Mesendoderm (in vitro differentiated cells): ENCODE results near the gene LINGO3.
A peak's percentile ranks its signal among the peaks of the same experiment; 100 is the strongest.

Experiments used
- DNase-seq: peaks from one replicate; pipeline ENCODE4 v3.0.0; 2013
- H2AK5ac ChIP-seq: 2 replicates; pipeline ENCODE4 v1.6.1; 2013; ENCODE audit warnings: low read length, inconsistent platforms
- H2BK120ac ChIP-seq: 2 replicates; pipeline ENCODE4 v1.6.1; 2013; ENCODE audit warnings: low read depth, mild to moderate bottlenecking, low read length, moderate library complexity, mixed read lengths
- H2BK15ac ChIP-seq: replicated peaks from 2 replicates; pipeline ENCODE4 v1.6.1; 2013; ENCODE audit warnings: low read depth, mild to moderate bottlenecking, moderate library complexity
- H2BK5ac ChIP-seq: 2 replicates; pipeline ENCODE4 v1.6.1; 2013; ENCODE audit warnings: low read length, inconsistent platforms
- H3K18ac ChIP-seq: 2 replicates; pipeline ENCODE4 v1.6.1; 2013; ENCODE audit warnings: mild to moderate bottlenecking, low read length, mixed read lengths
- H3K23ac ChIP-seq: one replicate; pipeline ENCODE4 v1.6.1; 2013; ENCODE audit warnings: low read length
- H3K27ac ChIP-seq: 2 replicates; pipeline ENCODE4 v1.5.1; 2013; ENCODE audit warnings: low read depth, mild to moderate bottlenecking, inconsistent platforms, low read length, moderate library complexity
- H3K27me3 ChIP-seq: 2 replicates; pipeline ENCODE4 v1.6.1; 2013; ENCODE audit warnings: low read length, control low read depth, mild to moderate bottlenecking, inconsistent platforms; ENCODE audit not compliant: insufficient read depth, poor library complexity
- H3K36me3 ChIP-seq: 2 replicates; pipeline ENCODE4 v1.6.1; 2013; ENCODE audit warnings: low read length, inconsistent platforms; ENCODE audit not compliant: control insufficient read depth, insufficient read depth
- H3K4ac ChIP-seq: one replicate; pipeline ENCODE4 v1.6.1; 2013; ENCODE audit warnings: low read depth, mild to moderate bottlenecking, low read length, moderate library complexity
- H3K4me1 ChIP-seq: 2 replicates; pipeline ENCODE4 v1.6.1; 2013; ENCODE audit warnings: low read depth, low read length, inconsistent platforms; ENCODE audit not compliant: control insufficient read depth
- H3K4me2 ChIP-seq: 2 replicates; pipeline ENCODE4 v1.6.1; 2013; ENCODE audit warnings: low read length
- H3K4me3 ChIP-seq: 2 replicates; pipeline ENCODE4 v1.5.1; 2013; ENCODE audit warnings: mild to moderate bottlenecking, low read length
- H3K56ac ChIP-seq: one replicate; pipeline ENCODE4 v1.6.1; 2013; ENCODE audit warnings: low read length
- H3K79me1 ChIP-seq: 2 replicates; pipeline ENCODE4 v1.6.1; 2013; ENCODE audit warnings: low read length, inconsistent platforms
- H3K79me2 ChIP-seq: 2 replicates; pipeline ENCODE4 v1.6.1; 2013; ENCODE audit warnings: mild to moderate bottlenecking, low read length; ENCODE audit not compliant: control insufficient read depth, insufficient read depth
- H3K9ac ChIP-seq: 2 replicates; pipeline ENCODE4 v1.6.1; 2013; ENCODE audit warnings: low read length, inconsistent platforms
- H4K5ac ChIP-seq: one replicate; pipeline ENCODE4 v1.6.1; 2013; ENCODE audit warnings: low read length
- H4K8ac ChIP-seq: one replicate; pipeline ENCODE4 v1.6.1; 2013; ENCODE audit warnings: low read depth, mild to moderate bottlenecking, control low read depth, low read length, moderate library complexity
- WGBS: extraction: QIAGEN DNeasy Blood & Tissue Kit; methylation state at CpG from one replicate; pipeline ENCODE4 v1.1.7; 2013; ENCODE audit warnings: low lambda C conversion rate, missing lambda C conversion rate; ENCODE audit not compliant: insufficient coverage; ENCODE audit errors: extremely low coverage; 5-methylcytosine and 5-hydroxymethylcytosine counted together

The LINGO3 gene

GRCh38 chr19:2334426-2334825 lies 26.5 kb upstream of the LINGO3 start:
- no peak overlapping the region for H3K9ac ChIP-seq
- no peak overlapping the region for H3K4me2 ChIP-seq
- H2BK15ac ChIP-seq, result no peak overlapping the region
- no peak overlapping the region for H4K5ac ChIP-seq
- no peak overlapping the region for H2BK5ac ChIP-seq
- H3K79me1 ChIP-seq, result peaks cover 28% of the 10 kb centered on the region
- no peaks in the 10 kb centered on the region for H3K36me3 ChIP-seq
- no peak overlapping the region for H3K4me3 ChIP-seq
- H3K27ac ChIP-seq, result no peak overlapping the region
- no peak overlapping the region for H2BK120ac ChIP-seq
- peaks cover 33% of the 10 kb centered on the region for H3K79me2 ChIP-seq
- no peak for DNase-seq
- no peak overlapping the region for H3K23ac ChIP-seq
- no peak overlapping the region for H3K4ac ChIP-seq
- H3K4me1 ChIP-seq, result peaks cover 2% of the 10 kb centered on the region
- no peak overlapping the region for H3K56ac ChIP-seq
- H3K18ac ChIP-seq, result no peak overlapping the region
- no peaks in the 10 kb centered on the region for H3K27me3 ChIP-seq
- no CpG with 5 or more reads among the region's 27 CpGs for WGBS
- no peak overlapping the region for H4K8ac ChIP-seq
- H2AK5ac ChIP-seq, result no peak overlapping the region

GRCh38 chr19:2333807-2334211 lies 25.9 kb upstream of the LINGO3 start:
- Histone ChIP-seq H2AK5ac (no peak overlapping the region), H3K27ac (no peak overlapping the region), H3K79me1 (peaks cover 34% of the 10 kb centered on the region), H3K79me2 (peaks cover 40% of the 10 kb centered on the region), H2BK5ac (no peak overlapping the region), H3K4ac (no peak overlapping the region), H3K4me2 (no peak overlapping the region), H3K56ac (no peak overlapping the region), H4K5ac (no peak overlapping the region), H3K4me1 (peaks cover 2% of the 10 kb centered on the region), H3K36me3 (no peaks in the 10 kb centered on the region), H3K9ac (no peak overlapping the region), H3K23ac (no peak overlapping the region), H3K18ac (no peak overlapping the region), H3K27me3 (no peaks in the 10 kb centered on the region), H2BK120ac (no peak overlapping the region), H4K8ac (no peak overlapping the region), H2BK15ac (no peak overlapping the region), H3K4me3 (no peak overlapping the region)
- DNase-seq, result peak; percentile 37
- no CpG with 5 or more reads among the region's 11 CpGs for WGBS

- H3K18ac ChIP-seq, result no peak overlapping the region
- H3K4me1 ChIP-seq, result peaks cover 2% of the 10 kb centered on the region
- H4K5ac ChIP-seq, result no peak overlapping the region
- no peak overlapping the region for H3K4ac ChIP-seq
- DNase-seq, result no peak
- no peak overlapping the region for H2AK5ac ChIP-seq
- H3K56ac ChIP-seq, result no peak overlapping the region
- no CpG with 5 or more reads among the region's 27 CpGs for WGBS
- H4K8ac ChIP-seq, result no peak overlapping the region
- no peak overlapping the region for H3K9ac ChIP-seq
- H3K79me1 ChIP-seq, result peaks cover 34% of the 10 kb centered on the region
- no peak overlapping the region for H3K4me3 ChIP-seq
- H3K27me3 ChIP-seq, result no peaks in the 10 kb centered on the region
- no peak overlapping the region for H2BK15ac ChIP-seq
- H3K79me2 ChIP-seq, result peaks cover 42% of the 10 kb centered on the region
- H3K36me3 ChIP-seq, result no peaks in the 10 kb centered on the region
- H2BK120ac ChIP-seq, result no peak overlapping the region
- no peak overlapping the region for H2BK5ac ChIP-seq
- H3K23ac ChIP-seq, result no peak overlapping the region
- H3K27ac ChIP-seq, result no peak overlapping the region
- H3K4me2 ChIP-seq, result no peak overlapping the region
Observed at GRCh38 chr19:2333027-2333806, 25.3 kb upstream of the LINGO3 start.

- WGBS, result no CpG with 5 or more reads among the region's 17 CpGs
- no peak overlapping the region for H3K18ac ChIP-seq
- H3K27ac ChIP-seq, result no peak overlapping the region
- no peak overlapping the region for H2BK5ac ChIP-seq
- no peak overlapping the region for H3K4me3 ChIP-seq
- H3K79me1 ChIP-seq, result peaks cover 34% of the 10 kb centered on the region
- H3K56ac ChIP-seq, result no peak overlapping the region
- H4K5ac ChIP-seq, result no peak overlapping the region
- no peak overlapping the region for H3K4me2 ChIP-seq
- H3K4ac ChIP-seq, result no peak overlapping the region
- H3K79me2 ChIP-seq, result peaks cover 45% of the 10 kb centered on the region
- no peaks in the 10 kb centered on the region for H3K27me3 ChIP-seq
- no peak overlapping the region for H2BK120ac ChIP-seq
- no peaks in the 10 kb centered on the region for H3K36me3 ChIP-seq
- H3K23ac ChIP-seq, result no peak overlapping the region
- H4K8ac ChIP-seq, result no peak overlapping the region
- H3K9ac ChIP-seq, result no peak overlapping the region
- no peak overlapping the region for H2AK5ac ChIP-seq
- DNase-seq, result no peak
- peaks cover 2% of the 10 kb centered on the region for H3K4me1 ChIP-seq
- no peak overlapping the region for H2BK15ac ChIP-seq
Observed at GRCh38 chr19:2332341-2333026, 24.5 kb upstream of the LINGO3 start.

GRCh38 chr19:2331601-2332246 lies 23.8 kb upstream of the LINGO3 start:
- Histone ChIP-seq H4K8ac (no peak overlapping the region), H4K5ac (no peak overlapping the region), H3K4me1 (peaks cover 2% of the 10 kb centered on the region), H2AK5ac (no peak overlapping the region), H3K9ac (no peak overlapping the region), H3K36me3 (no peaks in the 10 kb centered on the region), H3K4me3 (no peak overlapping the region), H3K27me3 (no peaks in the 10 kb centered on the region), H3K4ac (no peak overlapping the region), H2BK5ac (no peak overlapping the region), H3K56ac (no peak overlapping the region), H3K18ac (no peak overlapping the region), H2BK15ac (no peak overlapping the region), H3K79me1 (peaks cover 39% of the 10 kb centered on the region), H3K23ac (no peak overlapping the region), H3K79me2 (peaks cover 52% of the 10 kb centered on the region), H3K4me2 (no peak overlapping the region), H3K27ac (no peak overlapping the region), H2BK120ac (no peak overlapping the region)
- no CpG with 5 or more reads among the region's 12 CpGs for WGBS
- DNase-seq, result no peak
